ENCODE measurements around the gene SLAIN1.

The SLAIN1 gene

DNA sequence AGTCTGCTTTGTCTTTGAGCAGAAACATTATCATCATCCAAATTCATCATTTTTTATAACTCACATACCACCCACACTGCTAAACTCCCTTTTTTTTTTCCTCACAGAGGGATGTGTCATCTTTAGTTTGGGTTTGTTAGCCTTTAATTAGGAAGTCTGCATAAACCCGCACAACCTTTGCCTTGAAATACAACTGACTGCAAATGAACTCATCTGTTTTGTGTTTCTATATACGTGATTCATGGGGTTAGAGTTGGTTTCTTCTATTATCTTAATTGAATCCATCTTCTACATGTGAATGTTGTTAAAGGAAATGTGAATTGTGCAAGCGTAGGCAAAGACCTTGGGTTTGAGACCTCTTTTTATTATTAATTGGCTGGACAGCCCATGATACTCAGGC lies 102.7 kb downstream of the SLAIN1 start:
- Histone ChIP-seq H3K79me2 (ENCODE audit: insufficient read depth, low read depth) (no peaks in the 10 kb centered on the region), H3K4me1 (ENCODE audit: low read depth, poor library complexity, severe bottlenecking) (no peaks in the 10 kb centered on the region), H2AFZ (ENCODE audit: low read depth) (no peak overlapping the region), H3K27me3 (ENCODE audit: insufficient read depth, low read depth) (no peaks in the 10 kb centered on the region), H4K20me1 (ENCODE audit: insufficient read depth) (no peaks in the 10 kb centered on the region), H3K27ac (no peak overlapping the region), H3K4me3 (IDR thresholded peaks at IDR 0.05; ENCODE audit: insufficient read depth, low read depth, low read length) (no peak overlapping the region), H3K4me2 (no peak overlapping the region), H3K9ac (no peak overlapping the region), H3K36me3 (ENCODE audit: insufficient read depth) (no peaks in the 10 kb centered on the region)
- TF ChIP-seq, protein P1, sequence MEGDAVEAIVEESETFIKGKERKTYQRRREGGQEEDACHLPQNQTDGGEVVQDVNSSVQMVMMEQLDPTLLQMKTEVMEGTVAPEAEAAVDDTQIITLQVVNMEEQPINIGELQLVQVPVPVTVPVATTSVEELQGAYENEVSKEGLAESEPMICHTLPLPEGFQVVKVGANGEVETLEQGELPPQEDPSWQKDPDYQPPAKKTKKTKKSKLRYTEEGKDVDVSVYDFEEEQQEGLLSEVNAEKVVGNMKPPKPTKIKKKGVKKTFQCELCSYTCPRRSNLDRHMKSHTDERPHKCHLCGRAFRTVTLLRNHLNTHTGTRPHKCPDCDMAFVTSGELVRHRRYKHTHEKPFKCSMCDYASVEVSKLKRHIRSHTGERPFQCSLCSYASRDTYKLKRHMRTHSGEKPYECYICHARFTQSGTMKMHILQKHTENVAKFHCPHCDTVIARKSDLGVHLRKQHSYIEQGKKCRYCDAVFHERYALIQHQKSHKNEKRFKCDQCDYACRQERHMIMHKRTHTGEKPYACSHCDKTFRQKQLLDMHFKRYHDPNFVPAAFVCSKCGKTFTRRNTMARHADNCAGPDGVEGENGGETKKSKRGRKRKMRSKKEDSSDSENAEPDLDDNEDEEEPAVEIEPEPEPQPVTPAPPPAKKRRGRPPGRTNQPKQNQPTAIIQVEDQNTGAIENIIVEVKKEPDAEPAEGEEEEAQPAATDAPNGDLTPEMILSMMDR (conservative IDR thresholded peaks at IDR 0.05; ENCODE audit: low read depth, low read length) = no peak

DNA sequence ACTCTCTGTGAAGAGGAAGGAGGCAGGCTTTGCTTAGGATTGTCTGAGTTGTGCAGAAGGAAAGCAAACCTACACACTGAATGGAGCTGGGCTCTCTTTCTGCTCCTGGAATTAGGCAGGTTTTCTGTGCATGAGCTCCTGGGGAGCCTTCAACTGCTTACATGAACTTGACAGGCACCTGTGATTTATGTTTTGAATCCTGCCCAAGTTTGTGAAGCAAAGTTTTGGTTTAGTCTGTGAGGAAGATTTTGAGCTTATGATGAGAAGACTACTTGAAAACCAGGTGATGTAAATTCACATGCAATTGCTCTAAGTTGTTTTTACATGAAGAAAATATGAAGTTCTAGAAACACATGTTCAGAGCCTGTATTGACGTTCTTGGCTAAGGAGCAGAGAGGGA lies 109.0 kb downstream of the SLAIN1 start:
- Histone ChIP-seq H3K4me3 (IDR thresholded peaks at IDR 0.05; ENCODE audit: insufficient read depth, low read depth, low read length) (no peak overlapping the region), H3K4me1 (ENCODE audit: low read depth, poor library complexity, severe bottlenecking) (no peaks in the 10 kb centered on the region), H2AFZ (ENCODE audit: low read depth) (no peak overlapping the region), H3K79me2 (ENCODE audit: insufficient read depth, low read depth) (no peaks in the 10 kb centered on the region), H3K27me3 (ENCODE audit: insufficient read depth, low read depth) (no peaks in the 10 kb centered on the region), H3K36me3 (ENCODE audit: insufficient read depth) (no peaks in the 10 kb centered on the region), H4K20me1 (ENCODE audit: insufficient read depth) (no peaks in the 10 kb centered on the region), H3K9ac (no peak overlapping the region), H3K27ac (no peak overlapping the region), H3K4me2 (no peak overlapping the region)
- TF ChIP-seq, protein P1 (conservative IDR thresholded peaks at IDR 0.05; ENCODE audit: low read depth, low read length) = no peak

DNA sequence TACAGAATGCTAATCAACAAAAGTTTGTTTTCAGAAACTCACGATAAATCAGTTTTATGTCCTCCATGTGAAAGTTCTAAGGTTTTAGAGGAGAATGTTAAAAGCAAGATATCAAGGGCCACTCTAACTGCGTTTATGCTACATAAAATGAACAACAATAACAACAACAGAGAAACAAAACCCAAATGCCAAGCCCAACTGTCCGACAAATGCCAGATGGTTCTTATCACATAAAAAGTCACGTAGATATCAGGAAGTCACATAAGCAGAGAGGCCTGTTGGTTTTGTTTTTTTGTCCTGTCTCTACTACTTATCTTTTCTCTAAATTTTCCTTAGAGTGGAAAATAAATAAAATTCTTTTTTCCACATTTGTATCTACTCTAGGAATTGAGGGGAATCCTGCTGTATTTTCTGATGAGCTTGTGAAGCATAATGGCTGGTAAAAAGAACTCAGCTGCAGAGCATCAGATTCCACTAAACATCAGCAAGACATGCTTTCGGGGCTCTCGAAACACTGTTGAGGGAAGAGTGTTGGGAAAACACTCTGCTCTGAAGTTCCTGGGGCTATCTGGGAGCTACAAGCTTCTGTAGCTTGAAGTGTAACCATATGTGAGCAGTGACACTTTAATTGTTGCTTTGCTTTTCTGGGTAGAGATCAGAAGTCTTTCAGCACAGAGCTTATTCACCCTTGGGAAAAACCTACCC lies 110.1 kb downstream of the SLAIN1 start:
- H3K4me3 ChIP-seq (IDR thresholded peaks at IDR 0.05; ENCODE audit: insufficient read depth, low read depth, low read length) = no peak overlapping the region
- no peaks in the 10 kb centered on the region for H4K20me1 ChIP-seq (ENCODE audit: insufficient read depth)
- TF ChIP-seq, protein P1 (conservative IDR thresholded peaks at IDR 0.05; ENCODE audit: low read depth, low read length) = no peak
- H2AFZ ChIP-seq (ENCODE audit: low read depth) = no peak overlapping the region
- no peaks in the 10 kb centered on the region for H3K4me1 ChIP-seq (ENCODE audit: low read depth, poor library complexity, severe bottlenecking)
- no peaks in the 10 kb centered on the region for H3K27me3 ChIP-seq (ENCODE audit: insufficient read depth, low read depth)
- no peak overlapping the region for H3K9ac ChIP-seq
- no peak overlapping the region for H3K4me2 ChIP-seq
- no peaks in the 10 kb centered on the region for H3K36me3 ChIP-seq (ENCODE audit: insufficient read depth)
- H3K79me2 ChIP-seq (ENCODE audit: insufficient read depth, low read depth) = no peaks in the 10 kb centered on the region
- H3K27ac ChIP-seq = no peak overlapping the region

DNA sequence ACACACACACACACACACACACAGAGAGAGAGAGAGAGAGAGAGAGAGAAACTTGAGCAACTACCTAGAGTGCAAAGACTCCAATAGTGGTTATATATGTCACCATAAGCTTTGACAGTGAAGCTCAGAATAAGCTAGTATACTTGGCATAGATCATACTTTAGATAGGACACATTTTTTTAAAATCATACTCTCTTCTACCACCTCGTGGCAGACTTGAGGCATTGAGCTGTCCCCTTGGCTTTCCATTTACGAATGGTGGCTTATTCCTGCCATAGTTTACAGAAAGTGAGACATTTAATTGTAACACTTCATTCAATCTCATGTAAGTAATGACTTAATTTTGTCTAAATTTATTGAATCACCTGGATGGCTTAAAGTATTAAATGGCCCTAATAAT lies 112.9 kb downstream of the SLAIN1 start:
- TF ChIP-seq, protein P1 (conservative IDR thresholded peaks at IDR 0.05; ENCODE audit: low read depth, low read length) = 0 out of 2 replicates have a peak, but pooled peaks have one; percentile 17
- H3K4me1 ChIP-seq (ENCODE audit: low read depth, poor library complexity, severe bottlenecking) = no peaks in the 10 kb centered on the region
- H3K79me2 ChIP-seq (ENCODE audit: insufficient read depth, low read depth) = no peaks in the 10 kb centered on the region
- no peak overlapping the region for H3K9ac ChIP-seq
- H3K36me3 ChIP-seq (ENCODE audit: insufficient read depth) = no peaks in the 10 kb centered on the region
- H2AFZ ChIP-seq (ENCODE audit: low read depth) = no peak overlapping the region
- no peak overlapping the region for H3K27ac ChIP-seq
- no peaks in the 10 kb centered on the region for H4K20me1 ChIP-seq (ENCODE audit: insufficient read depth)
- no peak overlapping the region for H3K4me2 ChIP-seq
- H3K27me3 ChIP-seq (ENCODE audit: insufficient read depth, low read depth) = no peaks in the 10 kb centered on the region
- H3K4me3 ChIP-seq (IDR thresholded peaks at IDR 0.05; ENCODE audit: insufficient read depth, low read depth, low read length) = no peak overlapping the region

Measured in KMS-11 (cell line).